ENCODE results near the gene XPO5. TPM values are rescaled to one million over a fixed set of nuclear protein-coding genes. Genes with fewer than 3 reads are reported as not detected.

Gene XPO5
- total and polyA plus RNA-seq, 9 of the 15 experiments (the other 6 are each of a cell fraction or from before 2014, with no cell fraction given): 36.0 to 170 (median 99.1) TPM

DNA sequence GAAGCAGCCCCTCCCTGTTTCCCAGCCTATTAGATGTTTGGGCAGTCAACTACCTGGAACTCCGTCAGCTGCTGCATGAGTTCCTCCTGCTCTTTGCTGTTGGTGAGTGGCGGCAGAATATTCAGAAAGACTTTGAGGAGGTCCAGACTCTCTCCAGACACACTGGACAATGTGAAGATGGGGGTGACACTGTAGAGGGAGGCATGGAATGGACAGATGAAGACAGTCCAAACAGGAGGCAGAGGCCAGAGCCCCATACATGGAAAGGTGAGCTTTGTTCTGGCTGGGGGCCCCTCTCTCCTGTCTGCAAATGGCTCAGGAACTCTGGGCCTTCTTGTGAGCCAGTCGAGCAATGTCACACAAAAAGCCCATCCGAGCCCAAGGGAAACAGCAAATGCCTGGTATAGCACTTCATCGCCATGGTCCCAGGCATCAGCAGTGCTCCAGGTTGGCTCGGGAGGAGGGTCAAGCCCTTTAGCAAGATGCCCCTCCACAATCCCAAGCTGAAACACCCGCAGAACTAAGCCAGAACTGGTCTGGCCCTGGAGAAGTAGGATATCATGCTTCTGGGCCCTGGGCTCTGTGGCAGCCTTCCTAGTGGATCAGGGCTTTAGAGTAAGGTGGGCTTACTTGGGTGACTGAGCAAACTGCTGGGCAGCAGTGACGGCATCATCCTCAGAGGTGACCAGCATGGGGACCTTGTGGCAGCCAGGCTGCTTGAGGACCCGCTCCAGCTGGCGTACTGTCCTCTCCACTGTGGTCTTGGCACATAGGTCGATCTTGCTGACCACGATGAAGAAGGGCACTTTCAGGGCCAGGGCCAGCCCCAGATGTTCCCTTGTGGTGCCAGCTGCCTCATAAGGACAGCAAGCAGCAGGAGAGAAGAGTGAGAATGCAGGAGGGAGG, 48.3 kb upstream of the XPO5 start (continued):
- TF ChIP-seq, protein P1, sequence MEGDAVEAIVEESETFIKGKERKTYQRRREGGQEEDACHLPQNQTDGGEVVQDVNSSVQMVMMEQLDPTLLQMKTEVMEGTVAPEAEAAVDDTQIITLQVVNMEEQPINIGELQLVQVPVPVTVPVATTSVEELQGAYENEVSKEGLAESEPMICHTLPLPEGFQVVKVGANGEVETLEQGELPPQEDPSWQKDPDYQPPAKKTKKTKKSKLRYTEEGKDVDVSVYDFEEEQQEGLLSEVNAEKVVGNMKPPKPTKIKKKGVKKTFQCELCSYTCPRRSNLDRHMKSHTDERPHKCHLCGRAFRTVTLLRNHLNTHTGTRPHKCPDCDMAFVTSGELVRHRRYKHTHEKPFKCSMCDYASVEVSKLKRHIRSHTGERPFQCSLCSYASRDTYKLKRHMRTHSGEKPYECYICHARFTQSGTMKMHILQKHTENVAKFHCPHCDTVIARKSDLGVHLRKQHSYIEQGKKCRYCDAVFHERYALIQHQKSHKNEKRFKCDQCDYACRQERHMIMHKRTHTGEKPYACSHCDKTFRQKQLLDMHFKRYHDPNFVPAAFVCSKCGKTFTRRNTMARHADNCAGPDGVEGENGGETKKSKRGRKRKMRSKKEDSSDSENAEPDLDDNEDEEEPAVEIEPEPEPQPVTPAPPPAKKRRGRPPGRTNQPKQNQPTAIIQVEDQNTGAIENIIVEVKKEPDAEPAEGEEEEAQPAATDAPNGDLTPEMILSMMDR (IDR thresholded peaks at IDR 0.05 in 2 of 3, conservative IDR thresholded peaks at IDR 0.05 in 1 of 3; ENCODE audit: insufficient read depth in 2 of 3, low read depth in 1 of 3, low read length in 3 of 3): no peak
- peak; percentile 24; the same call in 1 of the 2 replicates for TF ChIP-seq POLR2AphosphoS5 (IDR thresholded peaks at IDR 0.05; ENCODE audit: control insufficient read depth, insufficient read depth, low read depth, low read length)
- no peak for TF ChIP-seq PRMT5 (CRISPR knock-in tag; IDR thresholded peaks at IDR 0.05)
- peak; percentile 51; the same call in 1 of the 2 replicates for TF ChIP-seq POLR2AphosphoS2 (IDR thresholded peaks at IDR 0.05; ENCODE audit: low read length)
- no peak for TF ChIP-seq MEF2A (IDR thresholded peaks at IDR 0.05; ENCODE audit: control insufficient read depth, low read depth, low read length)
- TF ChIP-seq, protein P2, sequence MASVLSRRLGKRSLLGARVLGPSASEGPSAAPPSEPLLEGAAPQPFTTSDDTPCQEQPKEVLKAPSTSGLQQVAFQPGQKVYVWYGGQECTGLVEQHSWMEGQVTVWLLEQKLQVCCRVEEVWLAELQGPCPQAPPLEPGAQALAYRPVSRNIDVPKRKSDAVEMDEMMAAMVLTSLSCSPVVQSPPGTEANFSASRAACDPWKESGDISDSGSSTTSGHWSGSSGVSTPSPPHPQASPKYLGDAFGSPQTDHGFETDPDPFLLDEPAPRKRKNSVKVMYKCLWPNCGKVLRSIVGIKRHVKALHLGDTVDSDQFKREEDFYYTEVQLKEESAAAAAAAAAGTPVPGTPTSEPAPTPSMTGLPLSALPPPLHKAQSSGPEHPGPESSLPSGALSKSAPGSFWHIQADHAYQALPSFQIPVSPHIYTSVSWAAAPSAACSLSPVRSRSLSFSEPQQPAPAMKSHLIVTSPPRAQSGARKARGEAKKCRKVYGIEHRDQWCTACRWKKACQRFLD (CRISPR knock-in tag; IDR thresholded peaks at IDR 0.05): no peak
- TF ChIP-seq, protein P3, sequence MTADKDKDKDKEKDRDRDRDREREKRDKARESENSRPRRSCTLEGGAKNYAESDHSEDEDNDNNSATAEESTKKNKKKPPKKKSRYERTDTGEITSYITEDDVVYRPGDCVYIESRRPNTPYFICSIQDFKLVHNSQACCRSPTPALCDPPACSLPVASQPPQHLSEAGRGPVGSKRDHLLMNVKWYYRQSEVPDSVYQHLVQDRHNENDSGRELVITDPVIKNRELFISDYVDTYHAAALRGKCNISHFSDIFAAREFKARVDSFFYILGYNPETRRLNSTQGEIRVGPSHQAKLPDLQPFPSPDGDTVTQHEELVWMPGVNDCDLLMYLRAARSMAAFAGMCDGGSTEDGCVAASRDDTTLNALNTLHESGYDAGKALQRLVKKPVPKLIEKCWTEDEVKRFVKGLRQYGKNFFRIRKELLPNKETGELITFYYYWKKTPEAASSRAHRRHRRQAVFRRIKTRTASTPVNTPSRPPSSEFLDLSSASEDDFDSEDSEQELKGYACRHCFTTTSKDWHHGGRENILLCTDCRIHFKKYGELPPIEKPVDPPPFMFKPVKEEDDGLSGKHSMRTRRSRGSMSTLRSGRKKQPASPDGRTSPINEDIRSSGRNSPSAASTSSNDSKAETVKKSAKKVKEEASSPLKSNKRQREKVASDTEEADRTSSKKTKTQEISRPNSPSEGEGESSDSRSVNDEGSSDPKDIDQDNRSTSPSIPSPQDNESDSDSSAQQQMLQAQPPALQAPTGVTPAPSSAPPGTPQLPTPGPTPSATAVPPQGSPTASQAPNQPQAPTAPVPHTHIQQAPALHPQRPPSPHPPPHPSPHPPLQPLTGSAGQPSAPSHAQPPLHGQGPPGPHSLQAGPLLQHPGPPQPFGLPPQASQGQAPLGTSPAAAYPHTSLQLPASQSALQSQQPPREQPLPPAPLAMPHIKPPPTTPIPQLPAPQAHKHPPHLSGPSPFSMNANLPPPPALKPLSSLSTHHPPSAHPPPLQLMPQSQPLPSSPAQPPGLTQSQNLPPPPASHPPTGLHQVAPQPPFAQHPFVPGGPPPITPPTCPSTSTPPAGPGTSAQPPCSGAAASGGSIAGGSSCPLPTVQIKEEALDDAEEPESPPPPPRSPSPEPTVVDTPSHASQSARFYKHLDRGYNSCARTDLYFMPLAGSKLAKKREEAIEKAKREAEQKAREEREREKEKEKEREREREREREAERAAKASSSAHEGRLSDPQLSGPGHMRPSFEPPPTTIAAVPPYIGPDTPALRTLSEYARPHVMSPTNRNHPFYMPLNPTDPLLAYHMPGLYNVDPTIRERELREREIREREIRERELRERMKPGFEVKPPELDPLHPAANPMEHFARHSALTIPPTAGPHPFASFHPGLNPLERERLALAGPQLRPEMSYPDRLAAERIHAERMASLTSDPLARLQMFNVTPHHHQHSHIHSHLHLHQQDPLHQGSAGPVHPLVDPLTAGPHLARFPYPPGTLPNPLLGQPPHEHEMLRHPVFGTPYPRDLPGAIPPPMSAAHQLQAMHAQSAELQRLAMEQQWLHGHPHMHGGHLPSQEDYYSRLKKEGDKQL (CRISPR knock-in tag; IDR thresholded peaks at IDR 0.05; ENCODE audit: borderline replicate concordance): peak; percentile 70; the same call in 1 of the 2 replicates
- TF ChIP-seq ZNF197 (CRISPR knock-in tag; IDR thresholded peaks at IDR 0.05; ENCODE audit: low read depth): no peak
- TF ChIP-seq HMGN3 (IDR thresholded peaks at IDR 0.05; ENCODE audit: borderline replicate concordance, extremely low read depth, insufficient read length, low read depth, low read length): no peak
- TF ChIP-seq MITF (IDR thresholded peaks at IDR 0.05): no peak
- no peak for TF ChIP-seq PRPF4 (IDR thresholded peaks at IDR 0.05; ENCODE audit: insufficient read depth, low read depth, low read length, poor library complexity, severe bottlenecking)
- TF ChIP-seq POLR2G (IDR thresholded peaks at IDR 0.05; ENCODE audit: low read depth, low read length): peak; percentile 72
- TF ChIP-seq MAFK (IDR thresholded peaks at IDR 0.05; ENCODE audit: low read length): no peak
- peak; percentile 50 for TF ChIP-seq POLR2B (IDR thresholded peaks at IDR 0.05; ENCODE audit: low read depth, partially characterized antibody)
- no peak for TF ChIP-seq BHLHE40 (IDR thresholded peaks at IDR 0.05; ENCODE audit: low read length)
